ENCODE results near the gene VWA8.

DNA sequence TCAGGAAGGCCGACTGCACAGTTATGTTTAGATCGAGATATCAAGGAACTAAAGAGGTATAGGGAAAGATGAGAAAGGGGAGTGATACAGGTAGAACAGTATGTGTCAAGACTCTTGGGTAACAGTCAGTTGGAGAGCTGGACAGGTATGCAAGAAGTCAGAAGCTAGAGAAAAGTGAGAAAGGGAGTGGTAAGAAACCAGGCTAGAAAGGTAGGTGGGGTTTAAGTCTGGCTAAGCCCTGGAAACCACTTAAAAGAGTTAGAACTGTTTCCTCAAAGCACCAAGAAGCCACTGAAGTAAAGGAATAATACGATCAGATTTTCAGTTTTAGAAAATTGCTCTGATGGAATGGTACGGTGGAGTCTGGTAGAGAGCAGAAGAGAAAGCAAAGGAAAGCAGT is 196.4 kb downstream of the VWA8 start:
- TF ChIP-seq POLR2A (IDR thresholded peaks at IDR 0.05; ENCODE audit: low read depth), result no peak
- TF ChIP-seq, protein P1, sequence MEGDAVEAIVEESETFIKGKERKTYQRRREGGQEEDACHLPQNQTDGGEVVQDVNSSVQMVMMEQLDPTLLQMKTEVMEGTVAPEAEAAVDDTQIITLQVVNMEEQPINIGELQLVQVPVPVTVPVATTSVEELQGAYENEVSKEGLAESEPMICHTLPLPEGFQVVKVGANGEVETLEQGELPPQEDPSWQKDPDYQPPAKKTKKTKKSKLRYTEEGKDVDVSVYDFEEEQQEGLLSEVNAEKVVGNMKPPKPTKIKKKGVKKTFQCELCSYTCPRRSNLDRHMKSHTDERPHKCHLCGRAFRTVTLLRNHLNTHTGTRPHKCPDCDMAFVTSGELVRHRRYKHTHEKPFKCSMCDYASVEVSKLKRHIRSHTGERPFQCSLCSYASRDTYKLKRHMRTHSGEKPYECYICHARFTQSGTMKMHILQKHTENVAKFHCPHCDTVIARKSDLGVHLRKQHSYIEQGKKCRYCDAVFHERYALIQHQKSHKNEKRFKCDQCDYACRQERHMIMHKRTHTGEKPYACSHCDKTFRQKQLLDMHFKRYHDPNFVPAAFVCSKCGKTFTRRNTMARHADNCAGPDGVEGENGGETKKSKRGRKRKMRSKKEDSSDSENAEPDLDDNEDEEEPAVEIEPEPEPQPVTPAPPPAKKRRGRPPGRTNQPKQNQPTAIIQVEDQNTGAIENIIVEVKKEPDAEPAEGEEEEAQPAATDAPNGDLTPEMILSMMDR (IDR thresholded peaks at IDR 0.05), result no peak
- no peak for TF ChIP-seq POLR2AphosphoS5 (IDR thresholded peaks at IDR 0.05)
- no peak for TF ChIP-seq EP300 (IDR thresholded peaks at IDR 0.05)
